Stimulated activated CD8-positive, alpha-beta memory T cell treated with anti-CD3 and anti-CD28 coated beads, Interleukin-7, amount 100 ng/mL, for 48 hours (primary cell): ENCODE results near the gene NAA30.
"Not testable (repeated sequence)": the region's sequence is repeated elsewhere in the genome, so short reads cannot be mapped to it uniquely, and the experiment has no call there.

Experiments
- DNase-seq, 2 donors: peaks; one replicate each; pipeline ENCODE4 v3.0.0-alpha.2; 2020; ENCODE audit warnings: low read depth in 1 of 2; ENCODE audit errors: extremely low read depth in 1 of 2

NAA30 gene

DNA sequence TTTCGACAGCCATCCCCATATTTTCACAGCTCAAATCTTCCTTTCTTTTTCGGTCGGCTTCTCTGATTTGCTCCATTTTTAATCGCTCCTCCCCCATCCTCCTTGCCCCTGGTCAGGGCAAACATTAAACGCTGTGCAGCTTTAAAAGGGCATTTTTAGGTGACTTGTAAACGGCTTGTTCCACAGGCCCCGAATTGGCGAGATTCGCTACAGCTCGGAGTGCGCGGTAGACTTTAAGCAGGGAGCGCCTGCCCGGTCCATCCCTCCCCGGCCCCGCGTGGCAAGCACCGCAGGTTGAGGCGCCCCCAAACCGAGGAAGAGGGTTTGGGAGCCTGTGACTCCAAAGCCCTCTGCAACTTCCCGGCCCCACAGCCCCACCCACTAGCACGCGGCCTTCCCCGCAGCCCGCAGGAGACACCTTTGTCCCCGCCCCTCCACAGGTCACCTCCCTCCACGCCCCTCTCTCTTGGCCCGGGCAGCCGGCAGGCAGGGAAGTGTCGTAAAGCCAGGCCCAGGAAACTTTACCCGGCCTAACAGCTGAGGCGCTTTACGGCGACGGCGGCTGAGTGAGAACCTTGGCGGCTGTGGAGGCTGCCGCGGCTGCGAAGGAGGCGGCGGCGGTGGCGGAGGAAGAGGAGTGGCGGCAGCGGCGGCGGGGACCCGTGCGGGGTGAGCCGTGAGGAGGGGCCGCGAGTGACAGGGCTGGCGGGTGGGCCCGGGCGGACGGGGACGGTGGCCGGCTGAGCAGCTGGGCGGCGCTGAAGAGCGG, at the start of gene NAA30:
Gene NAA30 (plus strand): TSS at position 550 of the 769 bp plus-strand sequence. CDS start 372 bp downstream, outside the sequence.
- DNase-seq: peak; percentile 86 to 95

GRCh38 chr14:57343545-57344297, 46.7 kb upstream of the NAA30 start:
- not testable (repeated sequence) for DNase-seq

DNA sequence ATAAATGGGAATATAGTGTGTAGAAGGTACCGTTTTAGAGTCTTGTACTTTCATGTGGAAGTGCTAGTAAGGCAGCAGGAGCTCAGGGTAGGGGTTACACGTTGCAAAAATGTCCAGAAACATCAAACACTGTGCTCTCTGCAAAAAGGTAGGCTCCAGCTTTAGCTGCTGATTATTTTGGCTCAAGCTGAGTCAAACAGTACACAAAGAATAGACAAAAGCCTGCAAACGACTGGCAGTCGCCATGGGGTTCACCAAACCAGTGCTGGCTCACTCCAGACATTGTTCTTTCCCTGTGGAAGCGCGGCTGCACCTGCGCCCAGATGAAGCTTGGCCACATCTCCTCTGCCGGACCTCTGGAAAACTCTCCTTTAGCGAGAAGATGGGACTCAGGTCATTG, 45.3 kb upstream of the NAA30 start:
- DNase-seq: no peak

GRCh38 chr14:57346741-57347140, 43.6 kb upstream of the NAA30 start:
- no peak for DNase-seq

- no peak for DNase-seq
These were observed 37.8 kb upstream of the NAA30 start for GRCh38 chr14:57352396-57353170.

- no peak for DNase-seq
These were observed 35.1 kb upstream of the NAA30 start for GRCh38 chr14:57355081-57355800.

DNA sequence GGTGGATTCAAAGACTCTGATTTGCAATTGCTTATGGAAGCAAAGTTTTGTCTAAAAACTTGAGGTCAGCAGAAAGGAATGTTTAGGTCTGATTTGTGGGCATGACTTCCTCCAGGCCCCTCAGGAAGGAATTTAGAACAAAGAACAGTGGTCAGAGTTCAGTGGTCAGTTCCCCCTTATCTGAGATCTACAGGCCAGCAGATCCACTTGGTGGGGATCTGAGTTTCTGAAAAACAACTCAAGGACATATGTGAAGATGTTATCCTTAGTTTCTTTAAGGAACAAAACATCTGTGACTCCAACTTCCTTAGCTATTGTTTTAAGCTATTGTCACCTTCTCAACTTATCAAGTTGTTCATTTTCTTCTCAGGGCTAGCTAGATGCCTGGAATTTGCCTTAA, 28.0 kb upstream of the NAA30 start:
- no peak for DNase-seq

DNA sequence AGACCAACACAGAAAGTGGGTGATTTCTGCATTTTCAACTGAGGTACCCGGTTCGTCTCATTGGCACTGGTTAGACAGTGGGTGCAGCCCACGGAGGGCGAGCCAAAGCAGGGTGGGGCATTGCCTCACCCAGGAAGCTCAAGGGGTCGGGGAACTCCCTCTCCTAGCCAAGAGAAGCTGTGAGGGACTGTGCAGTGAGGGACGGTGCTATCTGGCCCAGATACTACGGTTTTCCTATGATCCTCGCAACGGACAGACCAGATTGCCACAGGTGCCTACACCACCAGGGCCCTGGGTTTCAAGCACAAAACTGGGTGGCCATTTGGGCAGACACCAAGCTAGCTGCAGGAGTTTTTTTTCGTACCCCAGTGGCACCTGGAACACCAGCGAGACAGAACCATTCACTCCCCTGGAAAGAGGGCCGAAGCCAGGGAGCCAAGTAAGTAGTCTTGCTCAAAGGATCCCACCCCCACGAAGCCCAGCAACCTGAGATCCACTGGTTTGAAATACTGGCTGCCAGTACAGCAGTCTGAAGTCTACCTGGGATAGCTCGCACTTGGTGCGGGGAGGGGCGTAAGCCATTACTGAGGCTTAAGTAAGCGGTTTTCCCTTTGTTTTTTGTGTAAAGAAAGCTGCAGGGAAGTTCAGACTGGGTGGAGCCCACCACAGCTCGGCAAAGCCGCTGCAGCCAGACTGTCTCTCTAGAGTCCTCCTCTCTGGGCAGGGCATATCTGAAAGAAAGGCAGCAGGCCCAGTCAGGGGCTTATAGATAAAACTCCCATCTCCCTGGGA, 25.5 kb upstream of the NAA30 start:
- no peak for DNase-seq

- DNase-seq: not testable (repeated sequence)
These were observed 20.2 kb upstream of the NAA30 start for GRCh38 chr14:57370187-57370586.

DNA sequence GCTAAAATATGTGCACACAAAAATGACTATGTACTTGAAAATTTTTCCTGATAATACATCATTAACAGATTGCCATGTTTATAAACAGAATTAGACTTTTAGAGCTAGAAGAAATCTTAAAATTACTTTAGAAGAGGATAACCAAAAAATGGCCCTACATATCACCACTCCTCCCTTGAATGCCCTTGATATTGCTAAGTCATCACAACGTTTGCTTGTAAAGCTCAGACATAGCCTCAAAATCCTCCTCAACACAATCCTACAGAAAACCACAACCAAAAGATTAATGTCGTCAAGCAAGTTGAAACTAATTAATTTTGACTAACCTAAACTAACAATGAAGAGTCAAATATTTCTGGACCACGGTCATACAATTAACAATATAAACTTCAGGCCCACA, 19.4 kb upstream of the NAA30 start:
- DNase-seq: no peak

GRCh38 chr14:57375156-57375555, 15.2 kb upstream of the NAA30 start:
- no peak for DNase-seq

DNA sequence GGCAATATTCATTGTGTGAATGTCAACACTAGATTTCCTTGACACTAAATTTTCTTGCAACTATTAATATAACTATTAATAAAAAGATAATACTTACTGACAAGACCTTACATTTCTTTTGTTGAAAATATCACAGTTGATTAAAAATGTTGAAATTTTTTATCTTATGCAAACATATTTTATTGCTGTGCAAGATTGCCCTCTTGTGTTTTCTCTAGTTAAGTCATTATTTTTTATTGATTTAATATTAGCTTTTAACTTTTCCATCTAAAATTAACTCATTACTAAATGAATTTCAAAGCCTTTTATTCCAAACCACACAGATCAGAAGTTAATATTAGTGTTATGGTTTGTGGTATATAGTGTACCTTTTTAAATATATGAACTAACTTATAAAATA, 11.7 kb upstream of the NAA30 start:
- DNase-seq: no peak

DNA sequence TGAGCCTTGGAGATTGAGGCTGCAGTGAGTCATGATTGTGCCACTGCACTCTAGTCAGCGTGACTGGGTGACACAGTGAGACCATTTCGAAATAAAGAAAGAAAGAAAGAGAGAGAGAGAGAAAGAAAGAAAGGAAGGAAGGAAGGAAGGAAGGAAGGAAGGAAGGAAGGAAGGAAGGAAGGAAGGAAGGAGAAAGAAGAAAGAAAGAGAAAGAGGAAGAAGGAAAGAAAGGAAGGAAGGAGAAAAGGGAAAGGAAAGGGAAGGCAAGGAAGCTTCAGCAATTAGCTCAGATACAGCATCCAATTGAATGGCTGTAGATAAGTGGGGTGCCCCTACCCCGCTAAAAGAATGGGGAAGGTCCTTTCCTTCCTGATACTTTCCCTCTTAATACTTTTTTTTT, 9.5 kb upstream of the NAA30 start:
- no peak for DNase-seq

- DNase-seq: no peak
These were observed 8.1 kb upstream of the NAA30 start for GRCh38 chr14:57382283-57382682.

- DNase-seq: no peak
These were observed 7.2 kb upstream of the NAA30 start for GRCh38 chr14:57383125-57383745.

DNA sequence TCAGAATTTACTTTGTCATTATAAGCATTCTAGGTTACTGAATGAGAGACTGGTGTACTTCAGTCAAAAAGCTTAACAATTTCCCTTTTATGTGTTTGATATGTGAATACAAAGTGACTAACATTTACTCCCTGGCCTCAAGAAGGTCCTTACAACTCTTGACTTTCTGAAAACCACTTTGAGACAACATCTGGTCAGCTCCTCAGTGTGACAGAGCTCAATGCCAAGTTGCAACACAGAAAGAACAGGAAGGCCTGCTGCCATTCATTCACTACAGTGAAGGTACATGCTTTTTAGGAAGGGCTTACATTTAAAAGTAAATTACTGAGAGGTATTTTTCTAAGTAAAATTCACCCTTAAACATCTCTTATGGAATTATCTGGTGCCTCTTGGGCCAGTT, 2.3 kb upstream of the NAA30 start:
- DNase-seq: no peak

- DNase-seq: no peak
These were observed 745 bp upstream of the NAA30 start for GRCh38 chr14:57389646-57390036.

- DNase-seq: peak; percentile 13 to 18
These were observed 575 bp downstream of the NAA30 start for GRCh38 chr14:57390806-57391516.
